Brain pericyte (primary cell): ENCODE results near the gene C1orf74.
"Not testable (repeated sequence)": the region's sequence is repeated elsewhere in the genome, so short reads cannot be mapped to it uniquely, and the experiment has no call there.

Experiments used
- DNase-seq: peaks from one replicate; pipeline ENCODE4 v3.0.0-alpha.2; 2012; ENCODE audit warnings: low read depth, low spot score

The C1orf74 gene

GRCh38 chr1:209805875-209806760 is 21.8 kb upstream of the C1orf74 start, which contains the start of gene IRF6:
IRF6 (minus strand) TSS chr1:209806142; CDS start chr1:209801413, 4,729 bp downstream.
- no peak for DNase-seq

- DNase-seq: no peak
Observed at GRCh38 chr1:209805341-209805781, 21.0 kb upstream of the C1orf74 start.

GRCh38 chr1:209803568-209803967 is 19.2 kb upstream of the C1orf74 start:
- no peak for DNase-seq

GRCh38 chr1:209802780-209803152 is 18.4 kb upstream of the C1orf74 start:
- DNase-seq: no peak

- DNase-seq: no peak
Observed at GRCh38 chr1:209802117-209802779, 17.9 kb upstream of the C1orf74 start.

GRCh38 chr1:209800984-209801834 is 16.9 kb upstream of the C1orf74 start:
- no peak for DNase-seq

- DNase-seq: no peak
Observed at GRCh38 chr1:209797978-209798639, 13.8 kb upstream of the C1orf74 start.

- not testable (repeated sequence) for DNase-seq
Observed at GRCh38 chr1:209793711-209794110, 9.4 kb upstream of the C1orf74 start.

GRCh38 chr1:209791920-209792319 is 7.6 kb upstream of the C1orf74 start:
- DNase-seq: no peak

GRCh38 chr1:209790286-209791193 is 6.2 kb upstream of the C1orf74 start:
- DNase-seq: no peak

- no peak for DNase-seq
Observed at GRCh38 chr1:209789245-209789644, 4.9 kb upstream of the C1orf74 start.

GRCh38 chr1:209787551-209787950 is 3.2 kb upstream of the C1orf74 start:
- no peak for DNase-seq

- no peak for DNase-seq
Observed at GRCh38 chr1:209786146-209786545, 1.8 kb upstream of the C1orf74 start.

- no peak for DNase-seq
Observed at GRCh38 chr1:209785592-209785991, 1.2 kb upstream of the C1orf74 start.

- no peak for DNase-seq
Observed at GRCh38 chr1:209783386-209783785, 973 bp downstream of the C1orf74 start.

- no peak for DNase-seq
Observed at GRCh38 chr1:209780268-209780667, 4.1 kb downstream of the C1orf74 start.

- DNase-seq: no peak
Observed at GRCh38 chr1:209778102-209778501, 6.3 kb downstream of the C1orf74 start.

- DNase-seq: no peak
Observed at GRCh38 chr1:209777587-209777986, 6.8 kb downstream of the C1orf74 start.

GRCh38 chr1:209775678-209776077 is 8.7 kb downstream of the C1orf74 start:
- no peak for DNase-seq

- no peak for DNase-seq
Observed at GRCh38 chr1:209774592-209774991, 9.8 kb downstream of the C1orf74 start.
